ENCODE data around the gene PSMB5. TPM values are rescaled to one million over a fixed set of nuclear protein-coding genes. Genes with fewer than 3 reads are reported as not detected.
"Not testable (repeated sequence)": the region's sequence is repeated elsewhere in the genome, so short reads cannot be mapped to it uniquely, and the experiment has no call there.

The PSMB5 gene
- total RNA-seq, 4 donors from 2014 or later, result 8.6 to 85.1 (median 42.5) TPM

DNA sequence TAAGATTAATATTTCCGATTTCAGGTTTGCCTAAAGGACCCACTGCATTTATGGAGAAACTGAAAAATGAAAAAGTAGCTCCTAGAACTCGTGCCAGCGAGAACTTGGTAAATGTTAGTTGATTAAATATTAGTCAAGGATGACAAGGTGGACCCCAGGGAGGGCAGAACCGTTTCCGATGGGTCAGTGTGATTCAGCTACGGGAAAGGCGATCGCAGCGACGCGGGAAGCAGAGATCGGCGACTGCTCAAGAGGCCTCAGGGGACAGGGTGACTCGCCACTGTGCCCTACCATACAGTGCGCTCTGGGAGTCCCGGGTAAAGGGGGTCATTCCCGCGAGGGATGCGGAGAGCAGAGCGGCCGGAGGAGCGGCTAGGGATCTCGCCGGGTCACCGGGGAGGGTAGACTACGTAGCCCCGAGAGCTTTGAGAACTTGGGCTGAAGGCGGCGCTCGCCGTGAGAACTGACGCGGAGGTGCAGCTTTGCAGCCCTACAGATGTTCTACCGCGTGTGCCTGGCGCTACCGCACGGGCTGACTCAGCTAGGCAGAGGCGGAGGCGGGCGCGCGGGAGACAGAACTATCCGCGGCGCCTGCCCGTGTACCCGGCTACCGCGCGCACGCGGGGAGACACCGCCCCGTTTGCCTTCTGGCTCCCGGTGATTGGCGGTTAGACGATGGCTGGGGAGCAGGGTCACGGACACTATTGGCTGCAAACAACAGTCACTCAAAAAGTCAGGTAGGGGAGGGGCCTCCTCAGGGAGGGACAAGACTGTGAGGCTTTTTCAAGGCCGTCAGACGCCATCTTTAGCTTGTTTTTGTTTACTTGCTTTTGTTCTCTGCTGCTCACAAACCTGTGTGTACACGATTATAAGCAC, 27.9 kb downstream of the PSMB5 start:
- TF ChIP-seq POLR2AphosphoS5 (IDR thresholded peaks at IDR 0.05) (peak; percentile 86 to 94 (median 92)), POLR2A (IDR thresholded peaks at IDR 0.05) (peak; percentile 91), CTCF (IDR thresholded peaks at IDR 0.05) (peak in 2 of 5 experiments; percentile 1 to 37), EP300 (IDR thresholded peaks at IDR 0.05; ENCODE audit: low read depth) (no peak)
- no peaks in the 10 kb centered on the region for H3K36me3 ChIP-seq
- peak overlapping the region; percentile 92 to 97 (median 96) for H3K27ac ChIP-seq
- WGBS, 2 donors (ENCODE audit: low coverage in 1 of 2), result 1 to 3% methylated on average over 6 to 58 of the region's 62 CpGs
- in situ Hi-C loops (cut with MboI; ENCODE audit: low pct_ligation_motif_present in 1 of 4, low pct_unique_long_range_greater_than_20kb in 1 of 4, low sequenced_read_pairs in 3 of 4) (no loop called here), intact Hi-C loops (cut with DNase I; ENCODE audit: low total_unique reads) (no loop called here)
- no peaks in the 10 kb centered on the region for H3K9me3 ChIP-seq
- DNase-seq, result peak; percentile 97
- peaks cover 4 to 35% (median 15%) of the 10 kb centered on the region in 4 donors for H3K4me1 ChIP-seq
- no peaks in the 10 kb centered on the region for H3K27me3 ChIP-seq
- peak overlapping the region; percentile 38 to 70 (median 58) for H3K4me3 ChIP-seq

DNA sequence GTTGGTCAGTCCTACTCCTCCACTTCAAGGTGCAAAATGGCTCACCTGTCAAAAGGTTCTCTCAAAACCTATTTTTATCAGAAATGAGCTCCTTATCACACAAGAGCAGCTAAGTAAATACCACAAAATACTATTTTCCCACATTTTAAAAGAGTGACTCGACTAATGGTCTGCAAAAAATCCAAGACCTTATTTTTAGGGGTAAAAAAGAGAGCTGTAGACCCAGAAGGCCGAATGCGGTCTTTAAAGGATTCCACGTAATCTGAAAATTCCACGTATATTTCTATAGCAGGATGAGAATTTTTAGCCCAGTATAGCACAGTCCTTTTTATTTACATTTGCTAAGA, 28.5 kb downstream of the PSMB5 start:
- intact Hi-C loops (cut with DNase I; ENCODE audit: low total_unique reads) (no loop called here), in situ Hi-C loops (cut with MboI; ENCODE audit: low pct_ligation_motif_present in 1 of 4, low pct_unique_long_range_greater_than_20kb in 1 of 4, low sequenced_read_pairs in 3 of 4) (no loop called here)
- TF ChIP-seq POLR2A (IDR thresholded peaks at IDR 0.05) (no peak), CTCF (IDR thresholded peaks at IDR 0.05) (no peak), POLR2AphosphoS5 (IDR thresholded peaks at IDR 0.05) (no peak), EP300 (IDR thresholded peaks at IDR 0.05; ENCODE audit: low read depth) (no peak)
- H3K36me3 ChIP-seq, result no peaks in the 10 kb centered on the region
- H3K27ac ChIP-seq, result peak overlapping the region; percentile 92 to 97 (median 96)
- peaks cover 4 to 38% (median 16%) of the 10 kb centered on the region in 4 donors for H3K4me1 ChIP-seq
- H3K4me3 ChIP-seq, result peak overlapping the region; percentile 38 to 70 (median 58)
- no peak for DNase-seq
- no peaks in the 10 kb centered on the region for H3K9me3 ChIP-seq
- 44 to 49% methylated on average over 5 of the region's 5 CpGs for WGBS, 2 donors (ENCODE audit: low coverage in 1 of 2)
- no peaks in the 10 kb centered on the region for H3K27me3 ChIP-seq

DNA sequence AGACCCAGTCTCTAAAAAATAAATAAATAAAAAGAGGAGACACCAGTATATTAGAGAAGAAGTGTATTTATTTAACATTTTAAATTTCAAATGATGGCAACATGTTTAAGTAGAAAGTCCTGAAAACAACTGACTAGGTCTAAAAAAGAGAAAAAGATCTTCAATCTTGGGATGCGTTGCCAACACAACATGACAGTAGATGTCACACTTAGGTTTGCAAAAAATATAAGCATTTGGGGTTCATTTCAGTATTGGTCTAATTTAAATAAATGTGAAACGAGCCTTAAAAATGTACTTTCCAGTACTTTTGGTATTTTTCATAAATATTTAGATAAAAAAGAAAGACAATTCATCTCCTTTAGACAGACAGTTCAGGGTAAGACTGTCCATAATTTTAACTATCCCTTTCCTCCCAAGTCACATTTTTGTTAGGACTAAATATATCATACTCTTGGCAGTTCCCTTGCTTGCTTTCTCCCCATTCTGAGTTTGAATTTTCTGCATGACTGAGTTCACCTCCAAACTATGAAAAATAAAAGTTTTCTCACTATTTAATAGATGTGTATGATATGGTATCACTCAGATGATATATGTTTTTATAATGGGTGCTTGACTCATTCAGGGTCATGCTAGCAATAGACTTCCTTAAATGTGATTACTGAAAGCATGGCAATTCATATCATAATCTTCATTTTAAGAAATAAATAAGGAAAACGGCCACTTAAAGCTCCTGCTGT, 29.1 kb downstream of the PSMB5 start:
- WGBS, 2 donors (ENCODE audit: low coverage in 1 of 2), result 62 to 73% methylated on average over 3 of the region's 3 CpGs
- intact Hi-C loops (cut with DNase I; ENCODE audit: low total_unique reads) (no loop called here), in situ Hi-C loops (cut with MboI; ENCODE audit: low pct_ligation_motif_present in 1 of 4, low pct_unique_long_range_greater_than_20kb in 1 of 4, low sequenced_read_pairs in 3 of 4) (no loop called here)
- no peaks in the 10 kb centered on the region for H3K9me3 ChIP-seq
- no peak for DNase-seq
- H3K27ac ChIP-seq, result peak overlapping the region; percentile 92 to 97 (median 96)
- no peak for TF ChIP-seq CTCF (IDR thresholded peaks at IDR 0.05)
- TF ChIP-seq EP300 (IDR thresholded peaks at IDR 0.05; ENCODE audit: low read depth), result no peak
- no peak for TF ChIP-seq POLR2A (IDR thresholded peaks at IDR 0.05)
- no peak for TF ChIP-seq POLR2AphosphoS5 (IDR thresholded peaks at IDR 0.05)
- peak overlapping the region in 1 of 4 donors; percentile 59 for H3K4me3 ChIP-seq
- no peaks in the 10 kb centered on the region for H3K36me3 ChIP-seq
- no peaks in the 10 kb centered on the region for H3K27me3 ChIP-seq
- peaks cover 6 to 43% (median 19%) of the 10 kb centered on the region in 4 donors for H3K4me1 ChIP-seq

- 100% methylated on average over 4 of the region's 4 CpGs; no CpG with 5 or more reads in 1 of the 2 donors for WGBS, 2 donors (ENCODE audit: low coverage in 1 of 2)
- intact Hi-C loops (cut with DNase I; ENCODE audit: low total_unique reads); DNase-seq; H3K9me3 ChIP-seq; H3K27me3 ChIP-seq; H3K27ac ChIP-seq; H3K4me3 ChIP-seq; in situ Hi-C loops (cut with MboI; ENCODE audit: low pct_ligation_motif_present in 1 of 4, low pct_unique_long_range_greater_than_20kb in 1 of 4, low sequenced_read_pairs in 3 of 4); H3K36me3 ChIP-seq: not testable (repeated sequence)
- H3K4me1 ChIP-seq, result peaks cover 6 to 48% (median 21%) of the 10 kb centered on the region in 4 donors
Measured at GRCh38 chr14:23004274-23004673, 30.4 kb downstream of the PSMB5 start.
